SU-DHL-6 (cell line): Measurements from ENCODE around the gene CORO1C.

Experiments used
- CTCF ChIP-seq: fragments of 200-600 bp; sonication (generic); IDR thresholded peaks from one replicate; pipeline ENCODE4 v1.5.1; 2017; ENCODE audit warnings: antibody characterized with exemption, mild to moderate bottlenecking, low read length, moderate library complexity; ENCODE audit not compliant: insufficient read depth, poor library complexity, severe bottlenecking
- EZH2phosphoT487 ChIP-seq: fragments of 200-600 bp; sonication (generic), shearing (Covaris generic); conservative IDR thresholded peaks from 2 replicates; pipeline ENCODE4 v1.6.1; 2018; ENCODE audit warnings: mild to moderate bottlenecking, antibody characterized with exemption, low read length, moderate library complexity, mixed read lengths

- TF ChIP-seq CTCF, result no peak
- TF ChIP-seq EZH2phosphoT487, result no peak
Measured at GRCh38 chr12:108602976-108603704, 128.2 kb downstream of the CORO1C start.
